ENCODE results near the gene ABCD1.

ABCD1 gene

GRCh38 chrX:153762626-153763173 lies 38.0 kb downstream of the ABCD1 start:
- Histone ChIP-seq H3K36me3 (ENCODE audit: insufficient read depth, low read length) (no peaks in the 10 kb centered on the region), H3K79me2 (ENCODE audit: insufficient read depth, low read length) (no peaks in the 10 kb centered on the region), H3K4me2 (ENCODE audit: low read depth, low read length, poor library complexity, severe bottlenecking) (no peak overlapping the region)

GRCh38 chrX:153763298-153763932 lies 38.8 kb downstream of the ABCD1 start:
- Histone ChIP-seq H3K4me3 (ENCODE audit: low read length, poor library complexity, severe bottlenecking) (no peak overlapping the region), H3K27me3 (ENCODE audit: insufficient read depth, low read length, poor library complexity, severe bottlenecking) (no peaks in the 10 kb centered on the region), H3K4me1 (ENCODE audit: insufficient read depth, low read length, poor library complexity, severe bottlenecking) (peaks cover 4% of the 10 kb centered on the region), H3K9ac (ENCODE audit: low read depth, low read length, poor library complexity, severe bottlenecking) (no peak overlapping the region), H4K20me1 (ENCODE audit: insufficient read depth, low read length, poor library complexity, severe bottlenecking) (no peaks in the 10 kb centered on the region), H2AFZ (ENCODE audit: low read length) (no peak overlapping the region), H3K36me3 (ENCODE audit: insufficient read depth, low read length) (no peaks in the 10 kb centered on the region), H3K9me3 (ENCODE audit: insufficient read depth, low read depth, low read length) (no peaks in the 10 kb centered on the region), H3K4me2 (ENCODE audit: low read depth, low read length, poor library complexity, severe bottlenecking) (no peak overlapping the region), H3K79me2 (ENCODE audit: insufficient read depth, low read length) (no peaks in the 10 kb centered on the region), H3F3A (ENCODE audit: low read depth) (no peaks in the 10 kb centered on the region), H3K9me2 (replicated peaks; ENCODE audit: low read depth, low read length) (no peaks in the 10 kb centered on the region)
- TF ChIP-seq EZH2phosphoT487 (IDR thresholded peaks at IDR 0.05; ENCODE audit: borderline replicate concordance) (no peak), CTCF (conservative IDR thresholded peaks at IDR 0.05; ENCODE audit: low read length) (no peak)

More at GRCh38 chrX:153762626-153763173, 38.0 kb downstream of the ABCD1 start:
- Histone ChIP-seq H3K4me3 (ENCODE audit: low read length, poor library complexity, severe bottlenecking) (no peak overlapping the region), H3F3A (ENCODE audit: low read depth) (no peaks in the 10 kb centered on the region), H3K9me3 (ENCODE audit: insufficient read depth, low read depth, low read length) (no peaks in the 10 kb centered on the region), H3K9me2 (replicated peaks; ENCODE audit: low read depth, low read length) (no peaks in the 10 kb centered on the region), H3K9ac (ENCODE audit: low read depth, low read length, poor library complexity, severe bottlenecking) (no peak overlapping the region), H3K27me3 (ENCODE audit: insufficient read depth, low read length, poor library complexity, severe bottlenecking) (no peaks in the 10 kb centered on the region), H2AFZ (ENCODE audit: low read length) (no peak overlapping the region), H4K20me1 (ENCODE audit: insufficient read depth, low read length, poor library complexity, severe bottlenecking) (no peaks in the 10 kb centered on the region), H3K4me1 (ENCODE audit: insufficient read depth, low read length, poor library complexity, severe bottlenecking) (peaks cover 4% of the 10 kb centered on the region)
- TF ChIP-seq CTCF (conservative IDR thresholded peaks at IDR 0.05; ENCODE audit: low read length) (no peak), EZH2phosphoT487 (IDR thresholded peaks at IDR 0.05; ENCODE audit: borderline replicate concordance) (no peak)

GRCh38 chrX:153763989-153764755 lies 39.5 kb downstream of the ABCD1 start, which contains the start of gene PLXNB3:
TSS of gene PLXNB3 (plus strand) at chrX:153764249. CDS start at chrX:153765536, 1,287 bp downstream.
- H3K4me2 ChIP-seq (ENCODE audit: low read depth, low read length, poor library complexity, severe bottlenecking), result peak within 1 kb of the TSS; percentile 44
- H3K9me3 ChIP-seq (ENCODE audit: insufficient read depth, low read depth, low read length), result no peaks in the 10 kb centered on the region
- peak within 1 kb of the TSS; percentile 32 for H3K9ac ChIP-seq (ENCODE audit: low read depth, low read length, poor library complexity, severe bottlenecking)
- H4K20me1 ChIP-seq (ENCODE audit: insufficient read depth, low read length, poor library complexity, severe bottlenecking), result no peaks in the 10 kb centered on the region
- no peaks in the 10 kb centered on the region for H3K27me3 ChIP-seq (ENCODE audit: insufficient read depth, low read length, poor library complexity, severe bottlenecking)
- no peak within 1 kb of the TSS for H2AFZ ChIP-seq (ENCODE audit: low read length)
- TF ChIP-seq CTCF (conservative IDR thresholded peaks at IDR 0.05; ENCODE audit: low read length) (peak; percentile 73), EZH2phosphoT487 (IDR thresholded peaks at IDR 0.05; ENCODE audit: borderline replicate concordance) (no peak)
- no peaks in the 10 kb centered on the region for H3K79me2 ChIP-seq (ENCODE audit: insufficient read depth, low read length)
- H3F3A ChIP-seq (ENCODE audit: low read depth), result no peaks in the 10 kb centered on the region
- H3K9me2 ChIP-seq (replicated peaks; ENCODE audit: low read depth, low read length), result no peaks in the 10 kb centered on the region
- H3K36me3 ChIP-seq (ENCODE audit: insufficient read depth, low read length), result no peaks in the 10 kb centered on the region
- peaks cover 4% of the 10 kb centered on the region for H3K4me1 ChIP-seq (ENCODE audit: insufficient read depth, low read length, poor library complexity, severe bottlenecking)
- H3K4me3 ChIP-seq (ENCODE audit: low read length, poor library complexity, severe bottlenecking), result peak within 1 kb of the TSS; percentile 21
